Stimulated activated CD8-positive, alpha-beta memory T cell treated with anti-CD3 and anti-CD28 coated beads, Interleukin-7, amount 100 ng/mL, for 48 hours (primary cell): ENCODE results near the gene COL6A3.
"Not testable (repeated sequence)": the region's sequence is repeated elsewhere in the genome, so short reads cannot be mapped to it uniquely, and the experiment has no call there.

Source experiments
- DNase-seq, 2 donors: peaks; one replicate each; pipeline ENCODE4 v3.0.0-alpha.2; 2020; ENCODE audit warnings: low read depth in 1 of 2; ENCODE audit errors: extremely low read depth in 1 of 2

Gene COL6A3

GRCh38 chr2:237303244-237303643, 110.7 kb downstream of the COL6A3 start:
- not testable (repeated sequence) for DNase-seq

GRCh38 chr2:237301595-237301994, 112.4 kb downstream of the COL6A3 start:
- no peak for DNase-seq

GRCh38 chr2:237300739-237301138, 113.2 kb downstream of the COL6A3 start:
- no peak for DNase-seq

GRCh38 chr2:237299906-237300305, 114.1 kb downstream of the COL6A3 start:
- DNase-seq: no peak

GRCh38 chr2:237298151-237299118, 115.5 kb downstream of the COL6A3 start:
- DNase-seq: no peak

- no peak for DNase-seq
Observed at GRCh38 chr2:237297421-237298150, 116.4 kb downstream of the COL6A3 start.

GRCh38 chr2:237296756-237297155, 117.2 kb downstream of the COL6A3 start:
- no peak for DNase-seq

- no peak for DNase-seq
Observed at GRCh38 chr2:237295889-237296480, 118.0 kb downstream of the COL6A3 start.

- DNase-seq: no peak
Observed at GRCh38 chr2:237294460-237294859, 119.5 kb downstream of the COL6A3 start.

- no peak for DNase-seq
Observed at GRCh38 chr2:237293978-237294377, 120.0 kb downstream of the COL6A3 start.

GRCh38 chr2:237291138-237291792, 122.7 kb downstream of the COL6A3 start:
- peak in 1 of 2 donors; percentile 14 for DNase-seq

GRCh38 chr2:237290261-237290660, 123.7 kb downstream of the COL6A3 start:
- DNase-seq: no peak

GRCh38 chr2:237289139-237289538, 124.8 kb downstream of the COL6A3 start:
- DNase-seq: no peak

GRCh38 chr2:237287872-237288271, 126.1 kb downstream of the COL6A3 start:
- DNase-seq: no peak

GRCh38 chr2:237283131-237283928, 130.6 kb downstream of the COL6A3 start:
- no peak for DNase-seq

- no peak for DNase-seq
Observed at GRCh38 chr2:237282568-237283128, 131.3 kb downstream of the COL6A3 start.

GRCh38 chr2:237281836-237282306, 132.1 kb downstream of the COL6A3 start:
- no peak for DNase-seq

GRCh38 chr2:237280939-237281338, 133.0 kb downstream of the COL6A3 start:
- no peak for DNase-seq

GRCh38 chr2:237280229-237280628, 133.7 kb downstream of the COL6A3 start:
- DNase-seq: no peak
